Hematopoietic multipotent progenitor cell (in vitro differentiated cells): ENCODE data around the gene GLIS1. TPM values are rescaled to one million over a fixed set of nuclear protein-coding genes. Genes with fewer than 3 reads are reported as not detected.

Experiments
- DNase-seq, 3 donors: peaks; one replicate each; pipeline ENCODE4 v3.0.0-alpha.2; 2011 to 2015; ENCODE audit warnings: low read depth in 2 of 3, low spot score in 2 of 3
- total RNA-seq: library from RNA; depleted of rRNA; stranded (reverse); fragments of >200 nt; gene quantifications from one replicate; pipeline ENCODE4 v1.2.3, GENCODE V29; 2012

The GLIS1 gene
- total RNA-seq, 1 donor: not detected

- DNase-seq: no peak
These were observed 184.2 kb downstream of the GLIS1 start for GRCh38 chr1:53554592-53555305.

DNA sequence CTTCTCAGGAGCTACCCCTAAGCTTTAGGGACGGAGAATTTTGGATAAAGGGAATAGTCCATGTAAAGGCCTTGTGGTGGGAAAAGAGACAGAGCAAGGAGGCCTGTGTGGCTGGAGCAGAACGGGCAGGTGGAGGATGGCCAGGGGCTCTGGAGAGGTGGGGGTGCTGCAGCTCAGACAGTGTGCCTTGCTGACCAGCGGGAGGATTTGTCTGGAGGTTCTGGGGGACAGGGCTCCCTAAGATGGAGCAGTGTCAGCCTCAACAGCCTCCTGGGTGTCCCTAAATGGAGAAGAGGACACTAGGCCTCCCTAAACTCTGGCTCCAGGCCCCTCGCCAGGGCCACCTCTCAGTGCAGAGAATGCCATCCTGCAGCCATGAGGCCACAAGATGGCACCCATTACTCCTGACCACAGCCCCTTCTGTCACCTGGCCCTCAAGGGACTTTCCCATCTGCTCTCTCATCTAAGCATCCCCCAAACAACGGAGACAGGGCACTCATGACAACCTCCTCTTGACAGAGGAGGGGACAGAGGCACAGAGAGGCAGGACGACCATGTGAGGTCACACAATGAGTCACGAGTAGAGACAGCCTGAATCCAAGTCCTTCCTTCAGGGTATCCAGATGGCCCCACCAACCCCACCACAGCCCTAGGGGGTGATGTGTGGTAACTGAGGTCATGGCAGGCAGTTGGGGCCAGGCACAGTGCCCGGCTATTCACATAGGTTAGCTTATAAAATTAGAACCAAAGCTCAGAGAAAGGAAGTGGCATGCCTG is 185.0 kb downstream of the GLIS1 start:
- peak in 2 of 3 donors; percentile 38 to 50 for DNase-seq

DNA sequence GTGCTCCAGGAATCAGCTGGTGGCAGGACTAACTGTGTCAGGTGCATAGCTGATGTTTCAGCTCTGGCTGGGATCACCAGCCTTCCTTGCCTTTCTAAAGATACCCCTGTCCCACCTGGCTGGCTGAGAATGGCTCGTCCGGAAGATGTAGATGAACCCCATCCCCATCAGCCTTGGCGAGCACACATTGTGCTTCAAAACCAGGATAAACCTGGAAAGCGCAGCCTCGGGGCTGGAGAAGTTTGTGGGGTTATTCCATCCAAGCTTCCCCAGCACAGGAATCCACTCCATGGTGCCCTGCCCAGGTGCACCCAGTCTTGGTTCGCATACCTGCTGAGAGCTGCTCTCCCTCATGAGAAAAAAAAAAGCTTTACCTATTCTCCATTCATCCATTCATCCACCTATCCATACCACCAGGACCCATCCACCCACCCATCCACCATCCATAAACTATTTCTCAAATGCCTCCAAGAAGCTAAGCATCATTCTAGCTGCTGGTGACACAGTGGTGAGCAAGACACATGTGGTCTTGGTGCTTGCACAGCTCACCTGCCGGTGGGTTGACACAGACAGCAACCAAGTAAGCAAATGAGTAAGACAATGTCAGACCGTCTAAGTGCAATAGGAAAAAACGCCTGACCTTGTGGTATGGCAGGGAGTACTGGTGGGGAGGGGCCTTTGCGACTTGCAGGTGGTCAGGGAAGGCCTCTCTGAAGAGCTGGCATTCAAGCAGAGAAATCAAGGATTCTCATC is 185.8 kb downstream of the GLIS1 start:
- DNase-seq: no peak

GRCh38 chr1:53552146-53552861 is 186.7 kb downstream of the GLIS1 start:
- no peak for DNase-seq

- no peak for DNase-seq
These were observed 187.5 kb downstream of the GLIS1 start for GRCh38 chr1:53551428-53551995.

DNA sequence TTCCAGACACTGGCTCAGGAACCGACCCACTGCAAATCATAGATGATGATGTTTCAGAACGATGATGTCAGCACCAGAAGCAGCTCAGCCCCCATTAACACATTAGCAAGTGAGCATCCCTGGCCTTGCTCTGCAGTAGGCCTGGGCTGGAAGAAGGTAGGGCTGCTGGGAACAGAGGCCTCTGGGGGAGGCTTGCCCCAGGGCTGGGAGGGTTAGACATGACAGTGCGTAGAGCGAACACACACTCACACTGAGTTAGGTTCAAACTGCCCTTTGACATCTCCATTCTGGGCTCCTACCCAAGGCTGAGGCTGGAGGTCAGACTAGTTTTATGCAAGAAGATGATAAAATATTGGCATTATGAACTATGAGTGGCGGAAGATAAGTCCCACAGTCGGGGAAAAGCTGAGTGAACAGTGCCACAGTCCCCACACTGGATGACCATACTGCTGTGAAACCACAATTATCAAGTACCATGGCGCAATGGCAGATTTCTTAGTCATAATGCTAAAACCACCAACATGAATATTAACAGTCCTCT is 188.7 kb downstream of the GLIS1 start:
- no peak for DNase-seq

DNA sequence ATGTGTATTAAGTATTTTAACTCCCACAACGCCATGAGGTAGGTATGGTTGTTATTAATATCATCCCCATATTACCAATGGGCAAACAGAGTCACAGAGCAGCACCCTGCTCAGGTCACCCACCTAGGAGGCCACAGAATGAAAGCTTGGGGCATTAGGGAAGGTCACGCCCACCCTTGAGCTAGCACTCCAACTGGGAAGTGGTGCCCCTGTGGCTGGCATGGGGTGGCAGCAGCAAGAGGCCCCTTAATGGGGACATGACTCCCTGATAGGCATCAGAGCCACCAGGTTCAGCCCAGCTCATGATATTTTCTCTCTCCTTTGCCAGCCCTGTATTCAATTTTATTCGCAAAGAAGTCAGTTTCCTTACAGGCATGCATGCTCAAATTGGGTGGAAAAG is 189.2 kb downstream of the GLIS1 start:
- DNase-seq: no peak

DNA sequence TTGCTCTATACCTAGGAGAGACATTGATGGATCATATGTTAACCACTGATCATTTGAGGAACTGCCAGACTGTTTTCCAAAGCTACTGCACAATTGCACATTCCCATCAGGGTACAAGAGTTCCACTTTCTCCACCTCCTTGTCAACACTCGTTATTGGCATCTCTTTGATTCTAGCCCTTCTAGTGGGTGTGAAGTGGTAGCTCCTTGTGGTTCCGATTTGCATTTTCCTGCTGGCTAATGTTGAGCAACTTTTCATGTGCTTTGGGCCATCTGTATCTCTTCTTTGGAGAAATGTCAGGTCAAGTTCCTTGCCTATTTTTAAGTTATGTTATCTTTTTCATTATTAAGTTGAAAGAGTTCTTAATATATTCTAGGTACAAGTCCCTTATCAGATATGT is 189.7 kb downstream of the GLIS1 start:
- DNase-seq: no peak

DNA sequence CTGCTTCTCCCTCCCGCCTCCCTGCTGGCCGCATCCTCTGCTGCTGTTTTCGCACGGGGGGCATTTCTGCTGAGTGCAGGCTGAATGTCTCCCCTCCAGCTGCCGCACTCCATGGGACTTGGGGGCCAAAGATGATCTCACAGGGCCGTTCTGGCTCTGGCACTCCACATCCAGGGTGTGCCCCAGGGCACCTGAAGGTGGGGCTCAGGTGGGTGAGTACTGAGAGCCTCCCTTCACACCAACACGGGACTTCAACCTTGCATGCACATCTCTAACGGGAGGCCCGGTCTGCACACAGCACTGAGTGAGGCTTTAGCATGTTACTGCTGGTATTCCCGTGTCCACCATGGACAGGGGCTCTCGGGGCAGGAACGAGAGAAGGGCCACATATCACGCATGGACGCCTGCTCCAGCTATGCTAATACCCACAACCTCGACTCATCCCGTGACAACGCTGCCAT is 190.9 kb downstream of the GLIS1 start:
- DNase-seq: no peak

GRCh38 chr1:53547231-53547790 is 191.7 kb downstream of the GLIS1 start:
- DNase-seq: no peak

GRCh38 chr1:53546409-53547155 is 192.4 kb downstream of the GLIS1 start:
- no peak for DNase-seq

GRCh38 chr1:53545663-53546408 is 193.1 kb downstream of the GLIS1 start:
- no peak for DNase-seq

GRCh38 chr1:53544728-53545515 is 194.0 kb downstream of the GLIS1 start:
- DNase-seq: no peak

- no peak for DNase-seq
These were observed 194.9 kb downstream of the GLIS1 start for GRCh38 chr1:53543778-53544695.

DNA sequence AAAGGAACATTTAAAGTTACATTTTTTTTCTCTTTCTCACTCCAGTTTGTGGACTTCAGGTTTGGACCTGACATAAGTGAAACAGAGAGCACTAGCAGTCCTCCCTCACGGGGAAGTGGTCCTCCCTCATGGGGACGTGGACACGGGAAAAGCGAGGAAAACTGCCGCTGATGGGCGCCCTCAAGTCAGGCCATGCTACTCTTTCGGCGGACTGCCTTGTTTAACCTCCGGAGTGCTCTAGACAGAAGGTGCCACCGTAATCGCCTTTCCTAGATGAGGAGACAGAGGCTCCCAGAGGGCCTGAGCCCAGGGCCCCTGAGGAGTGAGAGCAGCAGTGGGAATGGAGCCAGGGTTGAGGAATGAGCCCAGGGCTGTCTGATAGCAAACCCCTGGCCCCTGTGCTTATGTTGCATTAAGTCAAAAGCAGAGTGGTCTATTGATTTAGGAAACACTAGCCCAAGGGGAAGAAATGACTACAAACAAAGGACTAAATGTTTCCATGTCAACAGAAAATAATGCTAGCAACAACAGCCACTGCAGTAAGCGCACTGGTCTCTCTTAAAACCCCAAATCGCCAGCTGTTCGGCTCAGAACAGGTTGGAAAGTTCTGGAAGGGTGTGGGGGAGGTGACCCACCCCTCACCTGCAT is 195.7 kb downstream of the GLIS1 start:
- no peak for DNase-seq

GRCh38 chr1:53542551-53542950 is 196.4 kb downstream of the GLIS1 start:
- DNase-seq: no peak
